Activated naive CD8-positive, alpha-beta T cell treated with anti-CD3 and anti-CD28 coated beads, Interleukin-2, amount 50 U/mL, for 16 hours (primary cell): ENCODE results near the gene SDK2.

Experiments
- DNase-seq: peaks from one replicate; pipeline ENCODE4 v3.0.0-alpha.2; 2020; ENCODE audit warnings: low read depth, low spot score

The SDK2 gene

GRCh38 chr17:73612031-73612472 is 32.2 kb downstream of the SDK2 start:
- DNase-seq = no peak

GRCh38 chr17:73611630-73612029 is 32.6 kb downstream of the SDK2 start:
- no peak for DNase-seq

GRCh38 chr17:73610331-73610911 is 33.8 kb downstream of the SDK2 start:
- DNase-seq = no peak

- no peak for DNase-seq
These were observed 34.5 kb downstream of the SDK2 start for GRCh38 chr17:73609758-73610157.

- DNase-seq = no peak
These were observed 35.2 kb downstream of the SDK2 start for GRCh38 chr17:73609060-73609459.

- no peak for DNase-seq
These were observed 38.8 kb downstream of the SDK2 start for GRCh38 chr17:73605444-73605843.

GRCh38 chr17:73604476-73604875 is 39.8 kb downstream of the SDK2 start:
- no peak for DNase-seq

- no peak for DNase-seq
These were observed 40.3 kb downstream of the SDK2 start for GRCh38 chr17:73603971-73604370.

GRCh38 chr17:73600103-73600871 is 44.0 kb downstream of the SDK2 start:
- no peak for DNase-seq

- no peak for DNase-seq
These were observed 44.6 kb downstream of the SDK2 start for GRCh38 chr17:73599599-73599998.

- no peak for DNase-seq
These were observed 46.0 kb downstream of the SDK2 start for GRCh38 chr17:73598212-73598611.

- DNase-seq = no peak
These were observed 48.3 kb downstream of the SDK2 start for GRCh38 chr17:73595931-73596330.

- DNase-seq = no peak
These were observed 48.8 kb downstream of the SDK2 start for GRCh38 chr17:73595479-73595878.

- DNase-seq = no peak
These were observed 49.2 kb downstream of the SDK2 start for GRCh38 chr17:73595068-73595467.

GRCh38 chr17:73594598-73594997 is 49.6 kb downstream of the SDK2 start:
- DNase-seq = no peak

GRCh38 chr17:73594025-73594424 is 50.2 kb downstream of the SDK2 start:
- DNase-seq = no peak

GRCh38 chr17:73593249-73593965 is 50.8 kb downstream of the SDK2 start:
- DNase-seq = no peak

GRCh38 chr17:73592501-73592961 is 51.7 kb downstream of the SDK2 start:
- no peak for DNase-seq

GRCh38 chr17:73592079-73592415 is 52.2 kb downstream of the SDK2 start:
- no peak for DNase-seq

- DNase-seq = no peak
These were observed 52.8 kb downstream of the SDK2 start for GRCh38 chr17:73591296-73592078.

GRCh38 chr17:73589363-73589980 is 54.8 kb downstream of the SDK2 start:
- DNase-seq = no peak

- DNase-seq = no peak
These were observed 55.4 kb downstream of the SDK2 start for GRCh38 chr17:73588891-73589290.
